IMR-90 (cell line): ENCODE data around the gene PKD1. TPM values are rescaled to one million over a fixed set of nuclear protein-coding genes. Genes with fewer than 3 reads are reported as not detected.

Source experiments
- ATAC-seq: fragments of 200-7000 bp; cut with Tn5 transposase; 2 replicates; pipeline ENCODE4 v1.9.1; 2020; ENCODE audit warnings: low read depth, mild to moderate bottlenecking, moderate library complexity
- BruUV-seq: library from RNA; stranded (reverse); fragments of 400-500 nt; replicated peaks from 2 replicates; lab custom pipeline; 2021; lab: Mats Ljungman, UMichigan
- CTCF ChIA-PET: fragments of 300-600 bp; formaldehyde crosslinking; extraction: SDS; loops from one replicate; lab custom pipeline; 2021; ENCODE audit warnings: antibody characterized with exemption; lab: Yijun Ruan, JAX
- POLR2A ChIA-PET: fragments of 300-600 bp; sonication (Branson Sonifier 250); formaldehyde crosslinking; loops from one replicate; lab custom pipeline; 2022; ENCODE audit warnings: antibody characterized with exemption; ENCODE audit not compliant: unreplicated experiment; lab: Charles Lee
- DNase-seq: peaks from one replicate; pipeline ENCODE4 v3.0.0; 2013
- H2AFZ ChIP-seq: replicated peaks from 2 replicates; pipeline ENCODE3; 2013; ENCODE audit warnings: low read length, mild to moderate bottlenecking; ENCODE audit not compliant: poor library complexity
- H2AK5ac ChIP-seq: 2 replicates; pipeline ENCODE4 v1.6.1; 2013; ENCODE audit warnings: low read depth, low read length, inconsistent platforms
- H2AK9ac ChIP-seq: replicated peaks from 2 replicates; pipeline ENCODE3; 2013; ENCODE audit warnings: mild to moderate bottlenecking, low read depth, low read length, moderate library complexity; ENCODE audit not compliant: poor library complexity
- H2BK120ac ChIP-seq: 2 replicates; pipeline ENCODE4 v1.6.1; 2013; ENCODE audit warnings: low read depth, low read length, inconsistent platforms
- H2BK15ac ChIP-seq: 3 replicates; pipeline ENCODE4 v1.6.1; 2013; ENCODE audit warnings: low read depth, low read length, inconsistent platforms
- H2BK20ac ChIP-seq: 2 replicates; pipeline ENCODE4 v1.6.1; 2013; ENCODE audit warnings: low read depth, mild to moderate bottlenecking, inconsistent platforms, low read length, moderate library complexity
- H2BK5ac ChIP-seq: 2 replicates; pipeline ENCODE4 v1.6.1; 2013; ENCODE audit warnings: mild to moderate bottlenecking, low read depth, low read length, inconsistent platforms; ENCODE audit not compliant: poor library complexity, severe bottlenecking
- H3K14ac ChIP-seq: replicated peaks from 2 replicates; pipeline ENCODE4 v1.6.1; 2013; ENCODE audit warnings: low read depth, low read length, inconsistent platforms
- H3K18ac ChIP-seq: 2 replicates; pipeline ENCODE4 v1.6.1; 2013; ENCODE audit warnings: low read depth, low read length, control low read depth
- H3K23ac ChIP-seq: 2 replicates; pipeline ENCODE4 v1.6.1; 2013; ENCODE audit warnings: low read depth, low read length, inconsistent platforms
- H3K27ac ChIP-seq: 2 replicates; pipeline ENCODE4 v1.5.1; 2013; ENCODE audit warnings: mild to moderate bottlenecking, control low read depth, low read length; ENCODE audit not compliant: insufficient read depth
- H3K27me3 ChIP-seq: 2 replicates; pipeline ENCODE4 v1.6.1; 2013; ENCODE audit warnings: low read length; ENCODE audit not compliant: control insufficient read depth, insufficient read depth
- H3K36me3 ChIP-seq: 2 replicates; pipeline ENCODE4 v1.6.1; 2013; ENCODE audit warnings: low read length, mixed read lengths; ENCODE audit not compliant: control insufficient read depth, insufficient read depth
- H3K4ac ChIP-seq: 2 replicates; pipeline ENCODE4 v1.6.1; 2013; ENCODE audit warnings: low read depth, low read length, inconsistent platforms
- H3K4me1 ChIP-seq: 2 replicates; pipeline ENCODE4 v1.6.1; 2013; ENCODE audit warnings: low read length, mixed read lengths; ENCODE audit not compliant: control insufficient read depth, insufficient read depth
- H3K4me2 ChIP-seq: 2 replicates; pipeline ENCODE4 v1.6.1; 2013; ENCODE audit warnings: low read depth, mild to moderate bottlenecking, control low read depth, low read length, moderate library complexity
- H3K4me3 ChIP-seq: 2 replicates; pipeline ENCODE4 v1.5.1; 2013; ENCODE audit warnings: low read depth, mild to moderate bottlenecking, control low read depth, low read length, moderate library complexity; ENCODE audit not compliant: insufficient read depth
- H3K56ac ChIP-seq: 2 replicates; pipeline ENCODE4 v1.6.1; 2013; ENCODE audit warnings: low read length, inconsistent platforms; ENCODE audit not compliant: insufficient read depth; ENCODE audit errors: extremely low read depth
- H3K79me1 ChIP-seq, 2 experiments: 2 replicates each; pipeline ENCODE4 v1.6.1; 2013; ENCODE audit warnings: low read length in 2 of 2, inconsistent platforms in 1 of 2, low read depth in 1 of 2
- H3K9ac ChIP-seq: 2 replicates; pipeline ENCODE4 v1.6.1; 2013; ENCODE audit warnings: low read depth, low read length, control low read depth
- H3K9me1 ChIP-seq: 2 replicates; pipeline ENCODE4 v1.6.1; 2013; ENCODE audit warnings: low read length, inconsistent platforms; ENCODE audit not compliant: insufficient read depth
- H3K9me3 ChIP-seq: 2 replicates; pipeline ENCODE4 v1.6.1; 2013; ENCODE audit warnings: low read length; ENCODE audit not compliant: control insufficient read depth, insufficient read depth
- H4K20me1 ChIP-seq: 2 replicates; pipeline ENCODE4 v1.6.1; 2013; ENCODE audit warnings: low read length, inconsistent platforms; ENCODE audit not compliant: insufficient read depth
- H4K5ac ChIP-seq: 2 replicates; pipeline ENCODE4 v1.6.1; 2013; ENCODE audit warnings: mild to moderate bottlenecking, low read depth, low read length, control low read depth
- H4K8ac ChIP-seq, 2 experiments: 2 replicates each; pipeline ENCODE4 v1.6.1; 2013; ENCODE audit warnings: low read depth in 2 of 2, low read length in 2 of 2, control low read depth in 1 of 2, inconsistent platforms in 1 of 2
- H4K91ac ChIP-seq: 2 replicates; pipeline ENCODE4 v1.6.1; 2013; ENCODE audit warnings: low read depth, low read length, inconsistent platforms; ENCODE audit not compliant: insufficient read depth
- BHLHE40 ChIP-seq: fragments of 150-350 bp; IDR thresholded peaks from 2 replicates; pipeline ENCODE4 v1.6.1; 2016; ENCODE audit warnings: mild to moderate bottlenecking, low read depth, low read length
- CEBPB ChIP-seq: IDR thresholded peaks from 2 replicates; pipeline ENCODE4 v1.6.1; 2012; ENCODE audit warnings: low read depth, low read length, improper control_type of control experiment
- FOS ChIP-seq: fragments of 150-350 bp; IDR thresholded peaks from 2 replicates; pipeline ENCODE4 v1.6.1; 2016; ENCODE audit warnings: low read depth, low read length
- MXI1 ChIP-seq: IDR thresholded peaks from 2 replicates; pipeline ENCODE4 v1.6.1; 2012; ENCODE audit warnings: low read depth, mild to moderate bottlenecking, low read length, moderate library complexity, borderline replicate concordance
- WGBS, 2 experiments: methylation state at CpG; one replicate each; pipeline versions ENCODE4 v1.1.5 to v1.1.7; 2013; ENCODE audit warnings: missing lambda C conversion rate in 2 of 2; ENCODE audit not compliant: insufficient read length in 1 of 2; ENCODE audit errors: extremely low coverage in 2 of 2; 5-methylcytosine and 5-hydroxymethylcytosine counted together
- dilution Hi-C: fragments of 300-500 bp; cut with HindIII; formaldehyde crosslinking; loops from one replicate; pipeline ENCODE4 v1.14.3; 2018; ENCODE audit warnings: low sequenced_read_pairs; ENCODE audit not compliant: unreplicated experiment
- in situ Hi-C: fragments of 300-500 bp; cut with MboI; formaldehyde crosslinking; loops from 3 replicates; pipeline ENCODE4 v1.14.3; 2019; ENCODE audit warnings: low sequenced_read_pairs, inconsistent platforms, mixed read lengths
- intact Hi-C: fragments of 100-400 bp; cut with micrococcal nuclease; formaldehyde crosslinking; loops from 2 replicates; pipeline ENCODE4 v1.10.0; 2022
- polyA plus RNA-seq, 3 experiments: library from polyadenylated mRNA; depleted of rRNA; stranded (reverse); fragments of >200 nt; gene quantifications; 2 replicates each; pipeline ENCODE4 v1.2.3, GENCODE V29; 2012; ENCODE audit warnings: low replicate concordance in 1 of 3
- total RNA-seq: library from RNA; depleted of rRNA; stranded (reverse); fragments of >200 nt; gene quantifications from 2 replicates; pipeline ENCODE4 v1.2.3, GENCODE V29; 2012
- TF ChIP-seq, protein P1 (sequence below): fragments of 150-350 bp; IDR thresholded peaks from 2 replicates; pipeline ENCODE4 v1.6.1; 2017; ENCODE audit warnings: mild to moderate bottlenecking, antibody characterized with exemption, low read length, low read depth

PKD1 gene
- total and polyA plus RNA-seq, 2 of the 4 experiments (the other 2 are of a cell fraction): 7.9 to 97.3 TPM

DNA sequence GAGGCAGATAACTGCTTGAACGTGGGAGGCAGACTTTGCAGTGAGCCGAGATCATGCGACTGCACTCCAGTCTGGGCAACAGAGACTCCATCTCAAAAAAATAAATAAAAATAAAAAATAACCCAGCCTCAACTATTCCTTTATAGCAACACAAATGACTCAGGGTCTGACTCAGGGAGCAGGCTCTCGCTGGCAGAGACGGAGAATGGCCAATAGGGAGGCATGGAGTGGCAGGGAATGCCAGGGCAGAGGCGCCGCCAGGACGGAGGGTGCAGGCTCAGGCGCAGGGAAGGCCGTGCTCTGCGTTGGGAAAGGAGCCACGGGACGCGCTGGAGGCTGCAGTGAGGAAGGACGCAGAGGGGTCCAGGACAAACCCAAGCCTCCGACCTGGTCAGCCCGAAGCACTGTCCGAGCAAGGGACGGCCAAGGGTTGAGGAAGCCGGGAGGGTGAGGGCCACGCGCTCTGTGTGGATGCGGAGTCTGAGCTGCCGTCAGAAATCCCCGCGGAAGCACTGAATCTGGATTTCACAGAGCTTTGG is 40.3 kb downstream of the PKD1 start:
- H3K79me1 ChIP-seq: peaks cover 11 to 29% of the 10 kb centered on the region in 2 experiments
- H3K27ac ChIP-seq: no peak overlapping the region
- BruUV-seq: no TSS peak
- no peak overlapping the region for H3K18ac ChIP-seq
- no peak overlapping the region for H4K91ac ChIP-seq
- H3K9me1 ChIP-seq: 0 out of 2 replicates have a peak, but pooled peaks cover 2% of the 10 kb centered on the region
- H3K9me3 ChIP-seq: no peaks in the 10 kb centered on the region
- peak overlapping the region; percentile 4 for H2BK5ac ChIP-seq
- TF ChIP-seq MXI1 (no peak), BHLHE40 (no peak), FOS (no peak), CEBPB (no peak)
- TF ChIP-seq, protein P1, sequence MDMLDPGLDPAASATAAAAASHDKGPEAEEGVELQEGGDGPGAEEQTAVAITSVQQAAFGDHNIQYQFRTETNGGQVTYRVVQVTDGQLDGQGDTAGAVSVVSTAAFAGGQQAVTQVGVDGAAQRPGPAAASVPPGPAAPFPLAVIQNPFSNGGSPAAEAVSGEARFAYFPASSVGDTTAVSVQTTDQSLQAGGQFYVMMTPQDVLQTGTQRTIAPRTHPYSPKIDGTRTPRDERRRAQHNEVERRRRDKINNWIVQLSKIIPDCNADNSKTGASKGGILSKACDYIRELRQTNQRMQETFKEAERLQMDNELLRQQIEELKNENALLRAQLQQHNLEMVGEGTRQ: no peak
- no peak overlapping the region for H3K4me2 ChIP-seq
- H3K27me3 ChIP-seq: no peaks in the 10 kb centered on the region
- no peak overlapping the region for H3K23ac ChIP-seq
- H2BK15ac ChIP-seq: no peak overlapping the region
- H2AFZ ChIP-seq: no peak overlapping the region
- H2BK120ac ChIP-seq: no peak overlapping the region
- peaks cover 70% of the 10 kb centered on the region for H3K36me3 ChIP-seq
- H3K4me3 ChIP-seq: no peak overlapping the region
- H3K56ac ChIP-seq: no peak overlapping the region
- in situ Hi-C loops (no loop called here), dilution Hi-C loops (no loop called here), intact Hi-C loops (no loop called here)
- no peak overlapping the region for H2AK9ac ChIP-seq
- no peak overlapping the region for H4K5ac ChIP-seq
- H3K4ac ChIP-seq: no peak overlapping the region
- DNase-seq: peak; percentile 47
- H3K14ac ChIP-seq: no peak overlapping the region
- peak; percentile 70 for ATAC-seq
- no peak overlapping the region for H2BK20ac ChIP-seq
- H4K20me1 ChIP-seq: peaks cover 14% of the 10 kb centered on the region
- no peak overlapping the region for H4K8ac ChIP-seq
- no peaks in the 10 kb centered on the region for H3K4me1 ChIP-seq
- ChIA-PET CTCF (no interaction called here), POLR2A (no interaction called here)
- 87% methylated on average over 11 of the region's 26 CpGs; no CpG with 5 or more reads in 1 of the 2 experiments for WGBS, 2 experiments
- H2AK5ac ChIP-seq: no peak overlapping the region
- H3K9ac ChIP-seq: no peak overlapping the region
